Mucosa of gallbladder (tissue), 1 donor: ENCODE data around the gene RACGAP1. TPM values are rescaled to one million over a fixed set of nuclear protein-coding genes. Genes with fewer than 3 reads are reported as not detected.
"Not testable (repeated sequence)": the region's sequence is repeated elsewhere in the genome, so short reads cannot be mapped to it uniquely, and the experiment has no call there.

Experiments
- DNase-seq: peaks from one replicate; pipeline ENCODE4 v3.0.0-alpha.2; 2020; ENCODE audit warnings: low spot score
- total RNA-seq: library from RNA; stranded (reverse); gene quantifications from one replicate; pipeline ENCODE4 v1.2.1, GENCODE V29; 2021
- donor health status: DM: no; HTN: no; CAD: no.

RACGAP1 gene
- total RNA-seq, 1 donor from 2014 or later: 16.6 TPM

DNA sequence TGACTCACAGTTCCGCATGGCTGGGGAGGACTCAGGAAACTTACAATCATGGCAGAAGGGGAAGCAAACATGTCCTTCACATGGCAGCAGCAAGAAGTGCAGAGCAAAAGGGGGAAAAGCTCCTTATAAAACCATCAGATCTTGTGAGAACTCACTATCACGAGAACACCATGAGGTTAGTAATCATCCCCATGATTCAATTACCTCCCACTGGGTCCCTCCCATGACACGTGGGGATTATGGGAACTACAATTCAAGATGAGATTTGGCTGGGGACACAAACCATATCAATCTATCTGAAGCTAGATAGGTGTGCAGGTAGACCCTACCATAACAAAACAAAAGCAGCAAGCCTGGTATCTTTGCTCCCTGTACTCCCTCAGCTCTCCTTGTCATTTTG is 38.8 kb downstream of the RACGAP1 start:
- not testable (repeated sequence) for DNase-seq

- DNase-seq: no peak
Observed at GRCh38 chr12:49985981-49986380, 39.3 kb downstream of the RACGAP1 start.

DNA sequence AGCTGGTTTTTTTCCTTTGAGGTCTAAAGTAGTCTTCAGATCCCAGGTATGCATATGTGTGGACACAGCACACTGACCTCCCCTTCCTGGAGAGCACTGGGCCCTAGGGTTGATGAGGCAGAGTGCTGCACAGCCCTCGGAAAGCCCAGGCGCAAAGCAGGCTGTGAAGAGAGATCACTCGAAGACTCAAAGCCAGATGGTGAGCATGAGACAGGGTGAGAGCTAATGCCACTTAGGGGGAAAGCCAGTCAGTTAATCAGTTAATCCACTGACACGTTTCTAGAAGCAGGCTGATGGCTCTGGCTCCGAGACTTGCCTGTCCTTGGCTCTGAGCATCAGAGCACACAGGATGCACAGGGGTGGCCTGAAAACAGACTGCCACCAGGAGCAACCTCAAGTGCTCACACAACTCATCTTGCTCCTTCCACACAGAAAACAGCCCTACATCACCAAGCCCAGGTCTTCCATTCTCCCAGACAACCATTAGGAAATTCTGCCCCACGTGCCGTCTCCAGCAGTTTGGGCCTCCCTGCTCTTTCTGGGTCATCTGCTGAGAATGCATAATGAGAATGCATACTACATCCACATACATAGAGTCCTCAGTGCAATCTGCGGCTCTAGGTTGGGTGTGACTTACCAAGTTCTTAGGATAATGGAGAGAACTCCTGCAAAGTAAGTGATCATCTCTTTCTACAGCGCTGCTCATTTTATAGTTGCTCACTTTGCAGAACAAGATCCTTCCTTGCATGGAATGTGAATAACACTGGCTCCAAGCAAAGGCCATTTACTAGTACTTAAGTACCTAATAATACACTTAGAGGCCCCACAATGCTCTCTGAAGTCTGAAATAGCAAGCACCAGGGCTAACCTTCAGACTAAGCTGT is 40.6 kb downstream of the RACGAP1 start:
- no peak for DNase-seq

GRCh38 chr12:49983892-49984291 is 41.4 kb downstream of the RACGAP1 start:
- DNase-seq: no peak

GRCh38 chr12:49982246-49983087 is 42.8 kb downstream of the RACGAP1 start:
- DNase-seq: no peak

DNA sequence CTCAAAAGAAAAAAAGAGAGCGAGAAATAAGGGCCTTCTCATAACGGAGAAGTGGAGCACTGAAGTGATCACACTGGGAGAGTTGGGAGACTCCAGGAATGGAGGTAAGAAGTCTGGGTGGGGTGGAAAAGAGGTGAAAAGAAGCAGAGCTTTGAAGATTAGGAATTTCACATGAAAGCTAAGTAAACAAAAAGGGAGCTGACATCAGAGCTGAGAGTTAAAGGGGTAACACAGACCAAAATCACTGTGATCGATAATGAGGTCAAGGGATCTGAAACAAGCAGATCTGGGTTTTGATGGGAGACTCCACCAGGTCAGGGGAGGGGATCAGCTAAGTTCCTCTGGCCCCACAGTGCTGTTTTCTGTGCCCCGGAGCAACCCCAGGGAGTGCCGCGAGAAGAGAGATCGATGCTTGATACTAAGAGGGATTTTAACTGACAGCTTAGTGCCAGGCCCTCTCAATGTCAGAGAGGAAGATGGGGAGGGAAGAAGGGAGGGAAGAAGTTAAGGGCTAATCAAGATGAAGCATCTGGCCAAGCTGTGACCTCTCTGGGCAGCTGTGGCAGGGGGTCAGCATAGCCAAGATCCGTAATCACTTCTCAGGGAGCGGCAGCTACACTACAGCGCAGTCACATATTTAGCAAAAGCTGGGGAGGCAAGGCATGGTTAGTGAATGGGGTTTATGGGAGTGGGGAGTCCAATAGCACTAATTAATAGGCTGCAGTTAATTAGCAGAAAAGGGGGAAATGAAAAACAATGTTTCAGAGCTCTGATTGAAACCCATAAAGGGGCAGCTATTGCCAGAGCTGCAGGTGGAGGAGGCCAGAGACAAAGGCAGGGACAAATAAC is 44.6 kb downstream of the RACGAP1 start:
- no peak for DNase-seq

DNA sequence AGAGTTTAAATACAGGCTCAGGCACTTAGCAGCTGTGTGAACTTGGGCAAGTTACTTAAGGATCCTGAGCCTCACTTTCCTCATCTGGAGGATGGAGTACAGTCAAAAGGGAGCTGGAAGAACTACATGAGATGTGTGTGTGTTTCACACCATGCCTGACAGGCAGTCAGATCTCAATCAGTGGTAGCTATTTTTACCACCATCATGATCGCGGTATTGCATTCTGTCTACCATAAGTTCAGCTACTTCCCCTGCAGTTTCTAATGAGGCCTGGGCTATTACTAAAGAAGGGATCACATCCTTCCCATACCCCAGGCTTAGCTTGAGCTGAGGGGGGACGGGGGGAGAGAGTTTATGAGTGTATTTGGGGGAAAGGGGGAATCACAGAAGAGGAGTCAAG is 45.5 kb downstream of the RACGAP1 start:
- no peak for DNase-seq

- DNase-seq: no peak
Observed at GRCh38 chr12:49979016-49979586, 46.2 kb downstream of the RACGAP1 start.

DNA sequence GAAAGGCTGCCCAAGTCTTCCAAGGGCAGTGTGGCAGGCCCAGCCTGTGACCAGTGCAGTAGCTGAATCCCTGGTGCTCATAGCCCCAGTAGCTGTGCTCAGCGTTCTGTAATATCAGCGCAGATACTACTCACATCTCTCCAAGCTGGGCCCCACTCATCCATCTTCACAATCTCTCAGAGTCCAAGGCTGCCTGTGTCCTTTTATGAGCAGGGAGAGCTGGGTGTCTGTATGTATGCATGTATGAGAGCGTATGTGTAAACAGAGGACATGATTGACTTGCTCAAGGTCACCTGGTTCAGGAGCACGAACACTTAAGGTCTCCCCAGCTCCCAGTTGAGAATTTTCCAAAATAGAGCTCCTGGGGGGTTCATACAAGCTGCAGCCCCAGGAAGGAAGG is 47.2 kb downstream of the RACGAP1 start:
- no peak for DNase-seq

DNA sequence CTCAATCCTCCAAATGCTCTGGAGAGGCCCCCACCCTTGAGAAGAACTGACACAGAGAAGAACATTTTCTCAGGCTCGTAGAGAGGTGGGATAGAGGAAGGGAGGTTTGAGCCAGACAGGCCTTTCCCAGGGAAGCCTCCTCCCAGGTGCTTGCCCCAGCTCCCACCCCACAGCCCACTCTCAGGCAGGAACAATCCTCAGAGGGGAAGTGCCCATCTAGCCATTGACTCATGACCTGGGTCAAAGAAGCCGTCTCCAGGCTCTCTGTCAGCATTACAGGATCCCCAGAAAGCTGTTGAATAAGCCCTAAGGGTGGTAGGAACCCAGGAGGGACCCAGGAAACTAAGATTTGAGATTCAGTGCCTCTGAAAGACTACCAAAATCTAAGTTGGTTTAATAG is 48.7 kb downstream of the RACGAP1 start:
- DNase-seq: no peak

- DNase-seq: no peak
Observed at GRCh38 chr12:49975318-49975761, 50.0 kb downstream of the RACGAP1 start.

DNA sequence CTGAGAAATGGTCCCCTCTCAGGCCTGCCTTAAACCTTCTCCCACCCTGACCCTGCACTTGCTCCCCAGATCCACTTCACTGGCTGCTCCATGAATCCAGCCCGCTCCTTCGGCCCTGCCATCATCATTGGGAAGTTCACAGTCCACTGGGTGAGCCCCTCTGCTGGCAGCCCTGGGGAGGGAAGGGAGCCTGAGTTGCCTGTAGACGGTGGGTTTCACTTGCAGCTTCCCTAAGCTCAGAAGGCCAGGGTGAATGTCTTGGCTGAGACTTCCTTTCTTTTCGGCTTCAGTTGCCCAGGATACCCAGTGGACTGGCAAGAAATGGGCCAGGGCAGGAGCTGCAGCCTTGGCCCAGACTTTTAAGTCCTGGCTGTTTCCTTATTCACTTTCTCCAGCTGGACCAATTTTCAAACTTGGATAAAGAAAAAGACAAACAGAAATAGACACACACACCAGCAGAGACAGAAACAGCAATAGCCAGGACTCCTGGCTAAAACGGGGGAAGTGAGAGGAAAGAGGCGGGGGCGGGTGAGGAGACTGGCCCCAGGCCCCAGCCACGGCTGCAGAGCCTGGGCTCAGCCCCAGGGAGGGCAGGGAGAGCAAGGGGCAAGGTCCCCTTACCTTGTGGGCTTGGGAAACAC is 50.5 kb downstream of the RACGAP1 start:
- no peak for DNase-seq

GRCh38 chr12:49974231-49974675 is 51.0 kb downstream of the RACGAP1 start:
- DNase-seq: peak; percentile 78

DNA sequence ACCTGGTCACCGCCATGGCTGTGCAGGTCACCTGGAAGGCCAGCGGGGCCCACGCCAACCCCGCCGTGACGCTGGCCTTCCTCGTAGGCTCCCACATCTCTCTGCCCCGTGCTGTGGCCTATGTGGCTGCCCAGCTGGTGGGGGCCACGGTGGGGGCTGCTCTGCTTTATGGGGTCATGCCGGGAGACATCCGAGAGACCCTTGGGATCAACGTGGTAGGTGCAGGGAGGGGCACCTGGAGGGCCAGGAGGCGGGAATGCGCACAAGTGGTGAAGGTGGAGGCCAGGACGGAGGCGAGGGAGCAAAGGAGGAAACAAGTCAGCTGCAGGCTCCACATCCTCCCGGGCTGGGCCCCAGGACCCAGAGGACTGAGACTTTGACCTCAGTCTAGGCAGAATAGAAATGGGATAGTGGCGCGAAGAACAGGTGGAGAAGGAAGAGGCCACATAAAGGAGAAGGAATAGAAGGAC is 51.9 kb downstream of the RACGAP1 start:
- DNase-seq: no peak

- DNase-seq: no peak
Observed at GRCh38 chr12:49972641-49973360, 52.5 kb downstream of the RACGAP1 start, which contains the start of gene AQP6. Gene AQP6 (plus strand): TSS chr12:49972947. CDS start chr12:49973174, 227 bp downstream.

- DNase-seq: no peak
Observed at GRCh38 chr12:49972129-49972528, 53.2 kb downstream of the RACGAP1 start.

DNA sequence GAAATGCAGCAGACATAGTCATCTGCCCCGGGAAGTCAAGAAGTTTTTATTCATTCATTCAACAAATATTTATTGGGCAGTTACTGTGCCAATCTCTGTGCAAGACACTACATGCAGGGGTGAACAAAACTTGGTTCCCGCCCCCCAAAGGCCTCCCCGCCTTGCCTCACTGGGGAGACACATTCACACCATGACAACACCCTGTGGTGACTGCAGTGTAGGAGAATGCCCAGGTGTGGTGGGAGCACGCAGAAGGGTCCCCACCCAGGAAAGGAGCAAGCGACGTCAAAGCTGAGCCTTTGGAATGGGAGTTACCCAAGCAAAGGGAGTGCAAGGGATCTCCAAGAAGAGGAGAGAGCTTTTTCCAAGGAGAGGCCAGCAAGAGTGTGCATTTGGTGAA is 54.2 kb downstream of the RACGAP1 start:
- DNase-seq: no peak

DNA sequence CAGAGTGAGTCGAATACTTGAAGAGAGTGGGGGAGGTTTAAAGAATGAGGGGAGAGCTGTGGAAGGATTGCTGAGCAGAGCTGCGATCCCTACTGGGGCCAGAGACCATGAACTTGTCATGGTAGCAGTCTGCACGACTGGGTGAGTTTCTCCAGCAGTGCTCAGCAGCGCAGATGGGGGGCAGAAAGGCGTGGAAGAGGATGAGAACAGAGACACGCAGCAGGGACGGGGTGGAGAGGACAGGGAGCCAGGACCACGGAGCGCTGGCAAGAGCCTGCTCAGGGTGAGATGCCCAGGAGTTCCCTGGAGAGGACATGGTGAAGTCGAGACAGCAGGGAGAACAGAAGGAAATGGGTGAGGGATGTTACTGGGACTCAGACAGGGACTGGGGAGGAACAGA is 54.6 kb downstream of the RACGAP1 start:
- DNase-seq: no peak

DNA sequence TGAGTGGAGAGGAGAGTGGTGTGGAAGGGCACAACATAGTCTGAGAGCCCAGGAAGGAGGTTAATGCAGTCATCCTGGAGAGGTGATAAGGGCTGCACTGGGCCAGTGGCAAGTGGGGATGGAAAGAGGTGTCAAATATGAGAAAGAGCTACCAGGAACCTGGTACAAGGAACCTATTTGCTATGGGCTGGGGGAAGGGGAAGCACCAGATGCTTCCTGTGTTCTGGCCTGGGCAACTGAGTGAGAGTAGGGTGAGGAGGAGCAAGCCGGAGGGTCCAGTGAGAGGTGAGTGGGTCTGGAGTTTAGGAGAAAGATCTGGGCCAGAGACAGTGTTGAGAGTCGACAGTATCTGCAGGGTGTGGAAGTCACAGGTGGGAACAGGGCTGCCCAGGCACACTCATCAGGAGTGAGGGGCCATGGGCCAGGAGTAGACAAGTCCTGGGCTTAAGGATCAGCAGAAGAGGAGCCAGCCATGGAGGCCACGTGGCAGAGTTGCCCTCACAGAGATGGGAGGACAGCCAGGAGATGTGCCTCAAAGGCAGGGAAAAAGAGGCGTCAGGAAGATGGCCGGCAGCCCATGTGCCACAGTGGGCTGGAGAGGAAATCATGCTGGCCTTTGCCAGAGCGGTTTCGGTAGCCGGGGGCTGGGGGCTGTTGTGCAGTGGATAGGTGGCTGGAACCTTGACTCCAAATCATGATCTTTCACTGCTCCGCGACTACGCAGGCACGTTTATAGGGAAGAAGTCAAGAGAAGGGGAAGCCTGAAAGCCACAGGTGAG is 55.5 kb downstream of the RACGAP1 start:
- DNase-seq: no peak
